Peyer's patch (tissue), 4 donors: ENCODE data around the gene BICRAL.

Experiments
- CTCF ChIP-seq, 6 experiments: fragments of 450-650 bp in 4 of 6; fragments of 200-600 bp in 2 of 6; sonication (generic) in 1 of 6; IDR thresholded peaks; one replicate each; pipeline ENCODE4 v1.5.1; 2017 to 2019; ENCODE audit warnings: antibody characterized with exemption in 6 of 6, mild to moderate bottlenecking in 3 of 6, moderate library complexity in 1 of 6
- POLR2A ChIP-seq, 2 donors: fragments of 450-650 bp; IDR thresholded peaks; one replicate each; pipeline ENCODE4 v1.5.1; 2017; ENCODE audit warnings: antibody characterized with exemption in 2 of 2, mild to moderate bottlenecking in 2 of 2, moderate library complexity in 2 of 2

GRCh38 chr6:42818878-42819277 lies 37.0 kb downstream of the BICRAL start:
- no peak for TF ChIP-seq CTCF (IDR thresholded peaks at IDR 0.05)
- TF ChIP-seq POLR2A (IDR thresholded peaks at IDR 0.05), result no peak
